HG02870 (cell line): ENCODE measurements around the gene FSHB.
A peak's percentile ranks its signal among the peaks of the same experiment; 100 is the strongest.
"Not testable (repeated sequence)": the region's sequence is repeated elsewhere in the genome, so short reads cannot be mapped to it uniquely, and the experiment has no call there.

ENCODE experiments used
- ATAC-seq: cut with Tn5 transposase; IDR thresholded peaks from one replicate; pipeline ENCODE4 v1.9.1; 2021; ENCODE audit warnings: mild to moderate bottlenecking, moderate library complexity; ENCODE audit not compliant: unreplicated experiment

The FSHB gene

DNA sequence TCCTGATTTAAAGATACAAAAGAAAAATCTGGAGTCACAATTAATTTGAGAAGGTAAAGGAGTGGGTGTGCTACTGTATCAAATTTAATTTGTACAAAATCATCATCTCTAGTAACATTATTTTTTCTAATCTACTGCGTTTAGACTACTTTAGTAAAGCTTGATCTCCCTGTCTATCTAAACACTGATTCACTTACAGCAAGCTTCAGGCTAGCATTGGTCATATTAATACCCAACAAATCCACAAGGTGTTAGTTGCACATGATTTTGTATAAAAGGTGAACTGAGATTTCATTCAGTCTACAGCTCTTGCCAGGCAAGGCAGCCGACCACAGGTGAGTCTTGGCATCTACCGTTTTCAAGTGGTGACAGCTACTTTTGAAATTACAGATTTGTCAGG, at the start of gene FSHB:
FSHB (plus strand) TSS at position 301 of the 400 bp plus-strand sequence. CDS start 889 bp downstream, outside the sequence.
- no peak for ATAC-seq

DNA sequence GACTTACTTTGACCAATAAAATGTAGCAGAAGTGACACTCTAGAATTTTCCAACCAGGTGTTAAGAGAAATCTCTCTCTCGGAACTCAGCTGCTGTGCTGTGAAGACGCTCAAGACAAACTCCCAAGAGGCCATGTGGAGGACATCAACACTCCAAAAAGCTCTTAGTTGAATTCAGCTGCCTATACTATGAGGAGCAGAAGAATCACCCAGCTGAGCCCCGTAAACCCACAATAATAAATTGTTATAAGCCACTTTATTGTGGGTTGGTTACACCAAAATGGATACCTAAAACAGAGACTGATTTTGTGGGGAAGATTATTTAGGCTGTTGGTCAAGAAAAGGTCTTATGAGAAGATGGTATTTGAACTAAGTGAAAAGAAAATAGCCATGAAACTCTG, 44.1 kb upstream of the FSHB start:
- no peak for ATAC-seq

DNA sequence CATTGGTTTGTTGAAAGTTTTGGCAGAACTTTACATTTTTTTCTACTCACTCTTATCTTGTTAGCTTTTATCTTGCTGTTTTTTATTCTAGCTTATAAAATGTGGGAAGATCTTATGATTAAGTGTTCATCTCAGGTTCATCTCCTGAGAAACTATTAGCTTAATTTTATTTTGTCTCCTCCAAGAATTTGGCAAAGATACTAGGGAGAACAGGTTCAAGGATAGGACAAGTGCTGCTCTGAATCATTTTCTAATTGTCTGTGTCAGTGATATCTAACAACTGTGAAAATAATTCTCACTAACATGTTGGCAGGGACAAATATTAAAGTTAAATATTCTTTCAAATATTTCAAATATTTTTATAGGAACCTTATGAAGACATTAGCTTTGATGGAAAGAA, 38.2 kb upstream of the FSHB start:
- no peak for ATAC-seq

DNA sequence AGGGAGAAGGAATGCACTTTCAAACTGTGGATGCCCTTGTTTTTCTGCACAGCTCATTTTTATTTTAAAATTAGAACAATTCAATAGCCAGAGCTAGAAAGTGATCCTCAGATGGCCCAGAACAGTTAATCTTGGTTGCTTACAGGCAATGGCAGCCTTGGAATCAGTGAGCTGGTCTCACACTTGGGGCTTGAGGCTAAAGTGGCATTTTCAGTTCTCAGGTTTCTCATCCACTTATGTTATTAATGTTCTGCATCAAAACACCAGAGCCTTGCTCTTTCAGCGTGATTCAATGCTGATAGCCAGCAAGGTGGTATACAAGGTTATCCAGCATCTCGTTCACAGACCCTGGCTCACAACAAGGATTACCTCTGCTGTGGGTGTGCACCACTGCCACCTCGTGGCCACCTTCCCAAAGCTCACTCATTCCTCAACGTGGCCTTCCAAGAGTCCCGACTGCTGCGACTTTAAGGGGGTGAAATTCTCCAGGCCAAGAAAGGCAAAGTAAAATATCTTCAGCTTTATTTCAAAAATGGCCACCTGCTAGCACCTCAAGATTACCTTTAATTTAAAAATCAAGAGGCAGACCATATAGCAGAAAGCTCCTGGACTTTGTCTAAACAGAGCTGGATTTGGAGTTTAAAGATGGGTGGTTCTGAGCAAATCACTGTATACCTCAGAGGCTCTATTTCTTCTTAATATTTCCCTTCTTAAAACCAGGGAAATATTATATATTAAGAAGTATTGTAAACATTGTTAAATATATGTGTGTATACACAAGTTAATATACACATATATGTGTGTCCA, 34.2 kb upstream of the FSHB start:
- peak; percentile 88 for ATAC-seq

DNA sequence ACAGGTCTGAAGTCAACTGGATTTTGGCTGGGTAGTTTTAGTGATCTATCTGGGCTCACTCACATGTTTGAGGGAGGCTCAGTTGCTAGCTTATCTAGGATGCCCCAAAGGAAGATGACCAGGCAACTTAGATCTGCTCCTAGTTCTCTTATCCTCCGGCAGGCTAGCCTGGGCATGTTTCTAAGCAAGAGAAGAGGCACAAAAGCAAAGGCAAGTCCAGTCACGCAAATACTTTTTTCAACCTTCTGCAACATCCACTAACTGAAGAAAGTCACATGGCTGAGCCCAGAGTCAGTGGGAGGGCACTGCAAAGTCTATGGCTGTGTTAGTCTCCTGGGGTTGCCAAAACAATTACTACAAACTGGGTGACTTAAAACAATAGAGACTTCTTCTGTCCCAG, 32.9 kb upstream of the FSHB start:
- ATAC-seq, result peak; percentile 36

DNA sequence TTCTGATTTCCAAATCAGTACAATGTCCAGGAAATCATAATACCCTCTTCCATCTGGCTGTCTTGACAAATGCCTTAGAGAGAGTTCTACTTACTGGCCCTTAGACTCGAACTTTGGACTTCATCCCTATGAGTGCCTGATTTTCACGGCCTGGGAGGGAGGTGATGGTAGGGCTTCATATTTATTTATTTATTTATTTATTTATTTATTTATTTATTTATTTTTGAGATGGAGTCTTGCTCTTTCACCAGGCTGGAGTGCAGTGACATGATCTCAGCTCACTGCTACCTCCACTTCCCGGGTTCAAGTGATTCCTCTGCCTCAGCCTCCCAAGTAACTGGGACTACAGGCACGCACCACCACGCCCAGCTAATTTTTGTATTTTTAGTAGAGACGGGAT, 27.8 kb upstream of the FSHB start:
- not testable (repeated sequence) for ATAC-seq

DNA sequence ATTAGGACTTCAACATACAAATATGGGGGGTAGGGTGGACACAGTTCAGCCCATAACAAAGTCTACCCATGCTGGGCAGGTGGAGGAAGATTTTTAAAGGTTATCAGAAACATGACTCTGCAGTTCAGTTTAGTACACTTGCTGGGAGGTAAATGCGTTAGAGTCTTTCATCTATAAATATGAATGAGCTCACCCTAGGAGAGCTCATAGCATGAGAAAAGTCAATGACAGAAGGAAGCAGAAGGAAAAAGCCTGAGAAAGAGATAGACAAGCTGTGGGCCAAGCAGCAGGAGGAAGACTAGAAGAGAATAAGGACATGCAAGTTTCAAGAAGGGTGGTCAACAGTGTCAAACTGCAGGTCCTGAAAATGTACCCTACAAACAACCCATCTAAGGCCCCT, 27.0 kb upstream of the FSHB start:
- ATAC-seq, result no peak

DNA sequence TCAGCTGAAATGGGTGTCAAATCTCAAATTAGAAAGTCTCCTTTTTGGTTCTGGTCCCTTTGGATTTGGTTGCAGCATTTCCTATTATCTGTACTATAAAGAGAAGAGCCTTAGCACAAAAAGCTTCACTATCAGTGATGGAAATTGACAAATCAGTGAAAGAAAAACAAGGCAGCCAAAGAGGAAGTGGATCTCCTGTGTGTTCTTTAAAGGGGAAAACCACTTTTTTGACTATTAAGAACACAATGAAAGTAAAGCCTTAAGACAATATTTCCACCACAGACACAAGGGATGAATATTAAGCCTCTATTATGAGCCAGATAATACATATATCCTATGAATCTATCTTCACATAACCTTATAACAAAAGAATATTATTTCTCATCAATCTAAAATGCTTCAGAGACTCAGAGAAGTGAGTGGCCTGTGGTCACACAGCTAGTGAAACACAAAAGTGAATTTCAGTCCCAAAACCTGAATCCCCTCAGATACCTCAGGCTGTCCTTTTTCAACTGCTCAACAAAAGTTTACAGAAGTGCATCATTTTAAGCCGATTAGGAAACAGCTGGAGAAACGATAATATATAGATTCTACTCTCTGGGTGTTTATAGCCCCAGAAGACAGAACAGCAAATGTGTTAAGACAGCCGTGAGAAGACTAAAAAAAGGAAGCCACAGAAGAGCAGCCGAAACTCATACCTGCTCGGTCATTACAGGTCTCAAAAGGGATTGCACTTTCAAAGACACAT, 24.4 kb upstream of the FSHB start:
- ATAC-seq, result peak; percentile 90

DNA sequence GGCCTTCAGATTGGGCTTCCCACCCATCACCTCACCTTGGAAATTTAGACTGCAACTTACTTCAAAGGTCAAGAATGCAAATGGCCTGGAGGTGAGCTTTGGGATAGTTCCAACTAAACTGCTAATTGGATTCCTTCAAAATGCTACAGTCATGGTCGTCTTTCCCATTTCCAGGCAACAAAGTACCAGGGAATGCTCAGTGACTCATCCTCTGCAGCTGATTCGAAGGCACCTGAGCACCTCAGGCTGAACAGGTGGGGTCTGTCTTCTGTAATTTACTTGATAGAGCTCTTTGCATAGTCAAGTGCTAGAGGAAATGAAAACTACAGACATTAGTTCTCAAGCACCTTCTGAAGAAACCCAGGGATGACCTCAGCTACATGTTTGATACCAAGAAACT, 20.5 kb upstream of the FSHB start:
- no peak for ATAC-seq

DNA sequence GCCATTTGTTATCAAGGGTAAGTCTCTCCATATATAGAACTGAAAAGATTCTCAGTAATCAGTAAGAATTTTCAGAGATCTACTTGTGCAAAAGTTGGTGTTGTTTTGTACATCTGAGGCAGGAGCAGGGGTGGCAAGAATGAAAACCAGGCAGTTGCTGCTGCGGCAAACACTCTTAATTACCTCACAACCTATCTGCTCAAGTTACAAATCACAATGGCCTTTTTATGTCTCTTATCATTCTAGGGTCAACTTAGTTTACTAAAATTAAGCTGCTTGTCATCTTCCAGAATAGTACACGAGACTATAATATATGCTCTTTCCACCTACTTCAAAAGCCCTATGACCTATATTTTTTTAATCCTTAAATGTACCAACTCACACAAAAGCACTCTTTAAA, 14.3 kb upstream of the FSHB start:
- ATAC-seq, result no peak

DNA sequence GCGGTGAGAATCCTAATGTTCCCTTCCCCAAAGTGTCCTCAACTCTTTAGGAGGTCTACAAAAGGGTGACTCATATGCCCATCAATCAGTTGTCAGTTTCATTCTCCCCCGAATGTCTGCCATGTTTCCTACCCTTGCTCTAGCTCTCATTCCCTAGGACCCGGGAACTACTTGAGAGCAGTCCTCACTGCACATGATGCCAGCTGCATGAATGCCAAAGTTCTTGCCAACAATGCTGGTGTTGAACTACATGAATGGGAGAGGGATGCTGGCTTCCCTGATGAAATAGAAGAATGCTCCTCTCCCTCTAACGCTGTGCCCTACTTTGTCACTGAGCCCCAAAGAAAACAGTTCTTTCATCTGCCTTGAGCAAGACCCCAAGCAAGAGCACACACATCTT, 12.5 kb upstream of the FSHB start:
- ATAC-seq, result no peak

DNA sequence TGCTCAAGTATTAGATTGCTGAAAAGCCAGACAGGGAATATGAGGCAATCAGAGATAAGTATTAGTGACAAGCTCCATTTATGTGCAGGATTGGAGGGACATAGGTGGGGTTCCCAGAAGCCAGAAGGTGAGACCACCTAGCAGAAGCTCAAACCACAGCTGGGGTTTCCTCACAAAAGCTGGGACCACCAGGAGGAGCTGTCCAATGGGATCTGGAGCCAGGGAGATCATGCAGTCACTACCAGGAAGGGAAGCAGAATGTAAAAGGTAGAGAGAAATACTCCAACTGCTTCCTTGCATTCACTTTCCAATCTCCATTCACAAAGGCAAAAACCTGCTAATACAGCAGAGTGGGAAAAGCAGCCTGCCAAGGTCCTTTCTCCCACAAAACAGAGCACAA, 5.2 kb upstream of the FSHB start:
- ATAC-seq, result no peak

DNA sequence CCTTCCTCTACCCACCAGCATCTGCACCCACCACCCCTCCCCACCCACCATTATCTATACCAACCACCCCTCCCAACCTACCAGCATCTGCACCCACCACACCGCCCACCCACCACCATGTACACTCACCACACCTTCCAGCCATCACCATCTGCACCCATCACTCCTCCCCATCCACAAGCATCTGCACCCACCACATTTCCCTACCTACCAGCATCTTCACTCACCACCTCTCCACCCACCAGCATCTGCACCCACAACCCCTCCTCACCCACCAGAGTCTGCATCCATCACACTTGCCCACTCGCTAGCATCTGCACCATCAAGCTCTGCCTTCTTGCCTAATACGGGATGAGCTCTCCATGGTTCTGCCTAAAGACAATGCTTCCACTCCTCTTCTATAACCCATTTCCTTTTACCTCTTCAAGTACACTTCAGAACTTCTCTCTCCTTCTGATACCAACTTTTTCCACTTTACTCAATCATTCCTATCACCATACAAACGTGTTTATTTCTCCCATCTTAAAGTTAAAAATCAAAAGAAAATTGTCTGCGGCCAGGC, 2.4 kb upstream of the FSHB start:
- ATAC-seq, result no peak

DNA sequence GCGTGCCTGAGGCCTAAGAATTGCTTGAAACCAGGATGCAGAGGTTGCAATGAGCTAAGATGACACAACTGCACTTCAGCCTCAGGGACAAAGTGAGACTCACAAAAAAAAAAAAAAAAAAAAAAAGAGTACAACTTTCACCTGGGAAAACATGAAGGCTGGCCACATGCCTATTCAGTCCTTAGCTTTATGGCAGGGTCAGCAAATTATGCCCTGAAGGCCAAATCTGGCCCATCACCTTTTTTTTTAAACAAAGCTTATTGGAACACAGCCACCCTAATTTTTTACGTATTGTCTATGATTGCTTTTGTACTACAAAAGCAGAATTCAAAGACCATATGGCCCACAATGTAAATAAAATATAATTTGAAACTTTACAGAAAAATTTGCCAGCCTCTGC, 8.2 kb downstream of the FSHB start:
- ATAC-seq, result no peak

DNA sequence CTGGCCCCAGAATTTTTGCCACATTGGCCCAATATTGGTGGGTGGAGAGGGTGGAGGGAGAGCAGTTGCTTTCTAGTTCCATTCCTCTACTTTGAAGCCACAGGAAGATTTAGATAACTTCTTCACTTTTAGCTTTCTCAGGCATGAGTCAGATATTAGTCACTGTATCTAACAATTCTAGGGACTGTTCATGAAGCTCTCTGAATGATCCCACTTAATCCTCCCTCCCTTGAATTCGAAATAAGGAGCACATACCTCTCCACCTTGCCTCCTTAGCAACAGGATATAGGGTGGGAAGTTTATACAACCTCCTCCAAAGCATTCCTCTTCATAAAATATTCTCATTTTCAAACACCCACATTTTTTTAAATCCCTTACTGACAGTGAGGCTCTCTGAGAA, 13.5 kb downstream of the FSHB start:
- no peak for ATAC-seq

DNA sequence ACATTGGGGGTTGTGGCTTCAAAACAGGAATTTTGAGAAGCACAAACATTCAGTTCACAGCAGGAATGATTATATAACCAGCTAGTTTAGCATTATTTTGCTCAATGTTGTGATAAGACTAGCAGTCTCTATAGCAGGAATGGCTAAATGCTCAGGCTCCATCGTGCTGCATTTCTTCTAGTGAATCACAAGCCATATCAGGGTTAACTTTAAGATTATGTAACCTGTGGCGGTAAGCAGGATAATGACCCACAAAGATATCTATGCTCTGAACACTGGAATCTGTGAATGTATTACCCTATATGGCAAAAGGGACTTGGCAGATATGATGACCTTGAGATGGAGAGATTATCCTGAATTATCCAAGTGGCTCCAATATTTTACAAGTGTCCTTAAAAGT, 14.8 kb downstream of the FSHB start:
- no peak for ATAC-seq

DNA sequence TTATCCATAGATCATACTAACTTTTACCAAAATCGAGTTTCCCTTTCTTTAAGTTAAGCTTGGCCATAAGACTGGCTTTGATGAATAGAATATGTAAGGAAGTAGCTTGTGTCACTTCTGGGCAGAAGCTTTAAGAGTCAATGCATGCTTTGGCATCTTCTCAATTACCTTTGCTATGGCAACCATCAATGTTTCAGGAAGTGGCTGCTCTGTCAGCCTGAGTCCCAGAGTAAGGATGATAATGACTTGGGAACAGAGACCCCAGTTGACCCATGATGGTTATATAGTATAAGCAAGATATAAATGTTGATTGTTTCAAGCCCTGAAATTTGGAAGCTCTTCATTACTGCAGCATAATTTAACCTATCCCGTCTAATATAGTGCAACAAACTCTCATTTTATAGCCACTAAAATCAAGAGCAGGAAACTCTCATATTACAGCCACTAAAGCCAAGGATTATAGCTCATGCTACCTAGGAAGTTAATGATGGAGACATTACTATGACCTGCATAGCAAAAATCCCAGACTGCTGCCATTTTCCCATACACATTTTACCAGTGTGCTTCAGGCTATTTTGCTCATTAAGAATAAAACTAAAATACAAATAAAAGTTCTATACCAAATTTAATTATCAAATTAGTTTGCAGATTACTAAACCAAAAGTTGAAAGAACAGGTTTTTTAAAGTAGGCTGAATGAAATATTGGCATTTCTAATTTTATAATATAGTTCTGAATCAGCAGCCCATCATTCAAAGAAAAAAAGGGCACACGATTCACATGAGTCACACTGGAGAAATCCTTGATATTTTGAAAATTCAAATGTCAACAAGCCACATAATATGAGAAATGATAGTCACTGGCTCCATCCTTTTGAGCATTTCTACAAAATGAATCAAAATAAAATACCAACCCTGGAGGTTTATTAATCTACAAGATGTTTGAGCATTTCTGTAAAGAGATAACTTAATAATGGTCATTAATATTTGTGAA, 23.8 kb downstream of the FSHB start:
- no peak for ATAC-seq

DNA sequence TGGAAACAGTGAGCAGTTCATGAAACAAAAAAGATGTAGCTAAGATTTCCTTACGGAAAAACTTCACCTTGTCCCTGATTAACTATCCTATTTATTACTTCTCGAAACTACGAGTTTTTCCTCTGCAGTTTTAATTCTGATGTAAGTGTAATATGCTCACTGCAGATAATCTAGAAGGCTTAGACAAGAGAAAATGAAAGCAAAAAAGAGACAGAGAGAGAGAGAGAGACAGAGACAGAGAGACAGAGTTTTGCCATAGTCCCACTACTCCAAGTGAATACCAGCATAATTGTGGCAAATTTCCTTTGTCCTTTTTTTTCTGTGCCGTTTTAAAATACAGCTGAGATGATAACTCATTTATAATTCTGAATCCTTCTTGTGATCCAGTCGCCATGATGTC, 24.8 kb downstream of the FSHB start:
- ATAC-seq, result no peak

DNA sequence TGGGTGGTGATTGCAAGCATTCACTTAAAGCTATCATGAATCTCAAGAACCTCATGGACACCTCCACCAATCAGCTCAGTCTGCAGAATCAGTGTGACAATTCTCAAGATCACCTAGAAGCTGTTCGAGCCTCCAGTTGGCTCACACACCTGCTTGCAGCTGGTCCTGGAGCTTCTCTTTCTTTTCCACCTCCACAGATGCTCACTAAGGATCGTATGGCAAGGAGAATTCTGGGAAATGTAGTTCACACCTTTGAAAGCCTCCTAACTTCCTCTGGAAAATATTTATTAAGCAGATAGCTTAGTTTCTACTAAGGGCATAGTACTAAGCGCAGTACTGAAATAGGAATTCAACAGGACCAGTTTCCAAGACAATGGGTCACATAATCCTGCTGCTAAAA, 26.2 kb downstream of the FSHB start:
- ATAC-seq, result no peak

DNA sequence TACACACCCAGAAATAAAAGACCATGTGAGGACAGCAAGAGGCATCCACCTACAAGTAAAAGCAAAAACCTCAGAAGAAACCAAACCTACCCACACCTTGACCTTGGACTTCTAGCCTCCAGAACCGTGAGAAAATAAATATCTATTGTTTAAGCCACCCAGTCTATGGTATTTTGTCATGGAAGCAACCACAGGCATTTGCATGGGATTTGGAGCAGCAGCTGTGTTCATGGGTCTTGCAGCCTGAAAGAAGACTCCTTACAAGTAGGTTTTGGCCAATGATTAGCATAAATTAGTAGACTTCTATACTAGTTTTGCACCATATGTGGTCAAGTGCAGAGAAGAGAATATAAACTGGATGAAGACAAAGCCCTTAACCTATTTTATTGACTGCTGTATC, 27.9 kb downstream of the FSHB start:
- no peak for ATAC-seq

DNA sequence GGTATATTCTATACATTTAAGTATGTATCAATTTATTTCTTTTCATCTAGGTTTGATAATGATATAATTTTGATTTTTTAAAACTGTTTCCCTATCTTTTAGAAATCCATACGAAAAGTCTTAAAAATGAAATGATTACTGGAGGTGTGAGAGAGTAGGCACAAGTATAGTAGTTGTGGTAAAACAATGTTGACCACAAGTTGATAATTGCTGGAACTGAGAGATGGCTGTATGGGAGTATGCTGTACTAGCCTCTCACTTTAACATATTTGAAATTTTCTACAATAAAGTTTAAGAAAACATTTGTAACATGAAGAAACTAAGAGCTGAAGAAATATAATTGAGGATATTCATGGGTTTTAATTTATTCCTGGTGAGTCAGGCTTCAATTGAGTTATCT, 30.0 kb downstream of the FSHB start:
- no peak for ATAC-seq
